Measurements from ENCODE around the gene FNDC11. TPM values are rescaled to one million over a fixed set of nuclear protein-coding genes. Genes with fewer than 3 reads are reported as not detected.
A peak's percentile ranks its signal among the peaks of the same experiment; 100 is the strongest.

Gene FNDC11
- total RNA-seq, 2 experiments from 2014 or later: 0.41 to 3.0 TPM

GRCh38 chr20:63546256-63546955, 7.6 kb upstream of the FNDC11 start:
- Histone ChIP-seq H3K4me3 (ENCODE audit: low read depth, low read length, poor library complexity, severe bottlenecking) (no peak overlapping the region), H3K36me3 (ENCODE audit: insufficient read depth, low read length) (no peaks in the 10 kb centered on the region), H3K79me2 (ENCODE audit: insufficient read depth, low read depth, low read length) (no peaks in the 10 kb centered on the region), H3K4me2 (ENCODE audit: low read length) (peak overlapping the region; percentile 27), H3K9me2 (ENCODE audit: insufficient read depth, low read length) (no peaks in the 10 kb centered on the region), H3K9me3 (ENCODE audit: low read length) (no peaks in the 10 kb centered on the region), H2AFZ (ENCODE audit: low read length) (no peak overlapping the region), H3K27ac (ENCODE audit: low read depth, low read length, poor library complexity, severe bottlenecking) (no peak overlapping the region), H4K20me1 (ENCODE audit: insufficient read depth, low read length) (no peaks in the 10 kb centered on the region), H3K4me1 (ENCODE audit: insufficient read depth, low read length, poor library complexity, severe bottlenecking) (peaks cover 40% of the 10 kb centered on the region)
- BruUV-seq (replicated peaks): no TSS peak
- intact Hi-C loops (cut with micrococcal nuclease; ENCODE audit: unreplicated experiment): no loop called here
- ChIA-PET CTCF (ENCODE audit: unreplicated experiment) (interaction anchor here (0.6 kb wide), 1 partner anchor 317 kb away, joined by 5 read pairs; no protein-coding TSS in a partner anchor), POLR2A (interaction anchor here (0.6 kb wide), 1 partner anchor 37 kb away, joined by 4 read pairs; no protein-coding TSS in a partner anchor)
- TF ChIP-seq CTCF (conservative IDR thresholded peaks at IDR 0.05; ENCODE audit: low read length): no peak
- no peak for TF ChIP-seq EZH2phosphoT487 (IDR thresholded peaks at IDR 0.05; ENCODE audit: borderline replicate concordance, low read depth, low read length)
- DNase-seq (ENCODE audit: low spot score): no peak

- Histone ChIP-seq H3K9me3 (ENCODE audit: low read length) (no peaks in the 10 kb centered on the region), H3K36me3 (ENCODE audit: insufficient read depth, low read length) (no peaks in the 10 kb centered on the region), H3K9me2 (ENCODE audit: insufficient read depth, low read length) (no peaks in the 10 kb centered on the region), H3K4me3 (ENCODE audit: low read depth, low read length, poor library complexity, severe bottlenecking) (no peak overlapping the region), H3K4me1 (ENCODE audit: insufficient read depth, low read length, poor library complexity, severe bottlenecking) (peaks cover 44% of the 10 kb centered on the region), H3K4me2 (ENCODE audit: low read length) (no peak overlapping the region), H2AFZ (ENCODE audit: low read length) (no peak overlapping the region), H3K27ac (ENCODE audit: low read depth, low read length, poor library complexity, severe bottlenecking) (no peak overlapping the region), H4K20me1 (ENCODE audit: insufficient read depth, low read length) (no peaks in the 10 kb centered on the region), H3K79me2 (ENCODE audit: insufficient read depth, low read depth, low read length) (no peaks in the 10 kb centered on the region)
- ChIA-PET CTCF (ENCODE audit: unreplicated experiment) (no interaction called here), POLR2A (no interaction called here)
- BruUV-seq (replicated peaks): no TSS peak
- TF ChIP-seq CTCF (conservative IDR thresholded peaks at IDR 0.05; ENCODE audit: low read length): no peak
- TF ChIP-seq EZH2phosphoT487 (IDR thresholded peaks at IDR 0.05; ENCODE audit: borderline replicate concordance, low read depth, low read length): no peak
- DNase-seq (ENCODE audit: low spot score): no peak
- intact Hi-C loops (cut with micrococcal nuclease; ENCODE audit: unreplicated experiment): no loop called here
Measured at GRCh38 chr20:63546956-63547724, 6.8 kb upstream of the FNDC11 start.
